HG02981 (cell line): ENCODE results near the gene ABCA2.
"Not testable (repeated sequence)": the region's sequence is repeated elsewhere in the genome, so short reads cannot be mapped to it uniquely, and the experiment has no call there.

Experiments used
- ATAC-seq: cut with Tn5 transposase; IDR thresholded peaks from one replicate; pipeline ENCODE4 v1.9.1; 2021; ENCODE audit warnings: mild to moderate bottlenecking, moderate library complexity; ENCODE audit not compliant: unreplicated experiment

Gene ABCA2

GRCh38 chr9:137017791-137018497 is 10.1 kb downstream of the ABCA2 start:
- no peak for ATAC-seq

- ATAC-seq: no peak
Observed at GRCh38 chr9:137017071-137017470, 11.0 kb downstream of the ABCA2 start.

GRCh38 chr9:137016436-137016835 is 11.6 kb downstream of the ABCA2 start:
- no peak for ATAC-seq

GRCh38 chr9:137015976-137016375 is 12.1 kb downstream of the ABCA2 start:
- no peak for ATAC-seq

- no peak for ATAC-seq
Observed at GRCh38 chr9:137015540-137015930, 12.5 kb downstream of the ABCA2 start.

GRCh38 chr9:137014776-137015539 is 13.1 kb downstream of the ABCA2 start:
- no peak for ATAC-seq

GRCh38 chr9:137014166-137014565 is 13.9 kb downstream of the ABCA2 start:
- no peak for ATAC-seq

GRCh38 chr9:137013571-137013940 is 14.5 kb downstream of the ABCA2 start:
- no peak for ATAC-seq

- ATAC-seq: no peak
Observed at GRCh38 chr9:137012694-137013570, 15.1 kb downstream of the ABCA2 start.

GRCh38 chr9:137011907-137012675 is 15.9 kb downstream of the ABCA2 start:
- ATAC-seq: no peak

- no peak for ATAC-seq
Observed at GRCh38 chr9:137011156-137011555, 16.9 kb downstream of the ABCA2 start.

- no peak for ATAC-seq
Observed at GRCh38 chr9:137009938-137010732, 17.9 kb downstream of the ABCA2 start.

- no peak for ATAC-seq
Observed at GRCh38 chr9:137009217-137009616, 18.8 kb downstream of the ABCA2 start.

GRCh38 chr9:137008312-137008711 is 19.7 kb downstream of the ABCA2 start:
- ATAC-seq: no peak

GRCh38 chr9:137007816-137008270 is 20.2 kb downstream of the ABCA2 start:
- no peak for ATAC-seq

GRCh38 chr9:137007108-137007815 is 20.8 kb downstream of the ABCA2 start:
- ATAC-seq: no peak

GRCh38 chr9:137006116-137007003 is 21.7 kb downstream of the ABCA2 start:
- no peak for ATAC-seq

GRCh38 chr9:137004285-137004684 is 23.8 kb downstream of the ABCA2 start:
- ATAC-seq: not testable (repeated sequence)
